Activated T-cell treated with anti-CD3 and anti-CD28 coated beads for 1 hour (primary cell): Measurements from ENCODE around the gene EEF1AKMT2.

ENCODE experiments used
- DNase-seq: peaks from one replicate; pipeline ENCODE4 v3.0.0-alpha.2; 2020; ENCODE audit warnings: low read depth

Gene EEF1AKMT2

GRCh38 chr10:124719213-124719851 is 72.4 kb downstream of the EEF1AKMT2 start:
- peak; percentile 52 for DNase-seq

GRCh38 chr10:124717911-124718741 is 73.6 kb downstream of the EEF1AKMT2 start:
- DNase-seq = peak; percentile 62

- no peak for DNase-seq
These were observed 74.5 kb downstream of the EEF1AKMT2 start for GRCh38 chr10:124717041-124717757.

- no peak for DNase-seq
These were observed 75.3 kb downstream of the EEF1AKMT2 start for GRCh38 chr10:124716369-124716768.

GRCh38 chr10:124715439-124715838 is 76.2 kb downstream of the EEF1AKMT2 start:
- no peak for DNase-seq

- DNase-seq = no peak
These were observed 77.9 kb downstream of the EEF1AKMT2 start for GRCh38 chr10:124713679-124714255.

- DNase-seq = no peak
These were observed 78.8 kb downstream of the EEF1AKMT2 start for GRCh38 chr10:124712704-124713407.

- no peak for DNase-seq
These were observed 80.5 kb downstream of the EEF1AKMT2 start for GRCh38 chr10:124711145-124711544.

GRCh38 chr10:124710266-124710881 is 81.3 kb downstream of the EEF1AKMT2 start:
- no peak for DNase-seq

- DNase-seq = no peak
These were observed 81.8 kb downstream of the EEF1AKMT2 start for GRCh38 chr10:124709861-124710260.

GRCh38 chr10:124708922-124709520 is 82.7 kb downstream of the EEF1AKMT2 start:
- no peak for DNase-seq

- DNase-seq = no peak
These were observed 83.4 kb downstream of the EEF1AKMT2 start for GRCh38 chr10:124708246-124708779.
